Osteoblast (primary cell): ENCODE data around the gene TGFBR2. TPM values are rescaled to one million over a fixed set of nuclear protein-coding genes. Genes with fewer than 3 reads are reported as not detected.

Experiments used
- DNase-seq: peaks from one replicate; pipeline ENCODE4 v3.0.0; 2011; ENCODE audit warnings: low spot score, mixed read lengths; ENCODE audit not compliant: insufficient read length; ENCODE audit errors: missing footprints
- H2AFZ ChIP-seq: 2 replicates; pipeline ENCODE4 v1.6.0; 2011; ENCODE audit warnings: mild to moderate bottlenecking, low read length
- H3K27ac ChIP-seq: 2 replicates; pipeline ENCODE4 v1.5.1; 2011; ENCODE audit warnings: mild to moderate bottlenecking, low read depth, low read length, moderate library complexity
- H3K27me3 ChIP-seq: 2 replicates; pipeline ENCODE4 v1.6.0; 2012; ENCODE audit warnings: mild to moderate bottlenecking, control low read depth, inconsistent platforms, low read length, moderate library complexity; ENCODE audit not compliant: insufficient read depth
- H3K36me3 ChIP-seq: 2 replicates; pipeline ENCODE4 v1.5.1; 2011; ENCODE audit warnings: mild to moderate bottlenecking, low read length, control low read depth, moderate library complexity; ENCODE audit not compliant: insufficient read depth
- H3K4me1 ChIP-seq: 2 replicates; pipeline ENCODE4 v1.5.1; 2011; ENCODE audit warnings: mild to moderate bottlenecking, low read length, control low read depth, moderate library complexity; ENCODE audit not compliant: insufficient read depth
- H3K4me2 ChIP-seq: 2 replicates; pipeline ENCODE4 v1.6.0; 2011; ENCODE audit warnings: mild to moderate bottlenecking, low read length; ENCODE audit not compliant: insufficient read depth
- H3K4me3 ChIP-seq: fragments of 200-600 bp; sonication (generic); 3 replicates; pipeline ENCODE4 v1.5.1; 2012; ENCODE audit warnings: mild to moderate bottlenecking, low read length, inconsistent platforms; ENCODE audit not compliant: insufficient read depth
- H3K79me2 ChIP-seq: 2 replicates; pipeline ENCODE4 v1.6.0; 2012; ENCODE audit warnings: mild to moderate bottlenecking, low read length, control low read depth, inconsistent platforms; ENCODE audit not compliant: insufficient read depth
- H3K9me3 ChIP-seq: 2 replicates; pipeline ENCODE4 v1.5.1; 2011; ENCODE audit warnings: low read depth, low read length, control low read depth
- H4K20me1 ChIP-seq: 2 replicates; pipeline ENCODE4 v1.6.0; 2012; ENCODE audit warnings: mild to moderate bottlenecking, low read length, control low read depth; ENCODE audit not compliant: insufficient read depth
- CTCF ChIP-seq: IDR thresholded peaks from 2 replicates; pipeline ENCODE4 v1.5.1; 2011; ENCODE audit warnings: mild to moderate bottlenecking, low read depth, low read length, moderate library complexity; ENCODE audit errors: extremely low read depth
- total RNA-seq: library from RNA; depleted of rRNA; stranded (reverse); fragments of >200 nt; gene quantifications from 2 replicates; pipeline ENCODE4 v1.2.3, GENCODE V29; 2012

TGFBR2 gene
- total RNA-seq, 1 donor: 118 TPM

GRCh38 chr3:30692498-30693130 lies 86.2 kb downstream of the TGFBR2 start:
- Histone ChIP-seq H3K27me3 (no peaks in the 10 kb centered on the region), H3K4me3 (no peak overlapping the region), H3K79me2 (no peaks in the 10 kb centered on the region), H2AFZ (no peak overlapping the region), H3K27ac (no peak overlapping the region), H4K20me1 (no peaks in the 10 kb centered on the region), H3K4me1 (peaks cover 29% of the 10 kb centered on the region), H3K4me2 (no peak overlapping the region), H3K36me3 (peaks cover 74% of the 10 kb centered on the region), H3K9me3 (no peaks in the 10 kb centered on the region)
- no peak for DNase-seq
- no peak for TF ChIP-seq CTCF

DNA sequence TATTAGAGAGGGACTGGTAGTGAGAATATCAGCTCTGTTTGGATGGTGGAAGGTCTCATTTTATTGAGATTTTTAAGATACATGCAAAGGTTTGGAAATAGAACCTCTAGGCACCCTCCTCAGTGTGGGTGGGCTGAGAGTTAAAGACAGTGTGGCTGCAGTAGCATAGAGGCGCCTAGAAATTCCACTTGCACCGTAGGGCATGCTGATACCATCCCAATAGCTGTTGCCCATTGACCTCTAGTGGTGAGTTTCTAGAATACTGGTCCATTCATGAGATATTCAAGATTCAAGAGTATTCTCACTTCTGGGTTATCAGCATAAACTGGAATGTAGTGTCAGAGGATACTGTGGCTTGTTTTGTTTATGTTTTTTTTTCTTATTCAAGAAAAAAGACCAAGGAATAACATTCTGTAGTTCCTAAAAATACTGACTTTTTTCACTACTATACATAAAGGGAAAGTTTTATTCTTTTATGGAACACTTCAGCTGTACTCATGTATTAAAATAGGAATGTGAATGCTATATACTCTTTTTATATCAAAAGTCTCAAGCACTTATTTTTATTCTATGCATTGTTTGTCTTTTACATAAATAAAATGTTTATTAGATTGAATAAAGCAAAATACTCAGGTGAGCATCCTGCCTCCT lies 87.2 kb downstream of the TGFBR2 start:
- H3K4me1 ChIP-seq: peaks cover 19% of the 10 kb centered on the region
- TF ChIP-seq CTCF: peak; percentile 85
- H3K36me3 ChIP-seq: peaks cover 67% of the 10 kb centered on the region
- H3K4me3 ChIP-seq: no peak overlapping the region
- DNase-seq: peak; percentile 70
- H3K4me2 ChIP-seq: no peak overlapping the region
- no peak overlapping the region for H2AFZ ChIP-seq
- H4K20me1 ChIP-seq: no peaks in the 10 kb centered on the region
- no peak overlapping the region for H3K27ac ChIP-seq
- H3K27me3 ChIP-seq: no peaks in the 10 kb centered on the region
- H3K79me2 ChIP-seq: no peaks in the 10 kb centered on the region
- H3K9me3 ChIP-seq: no peaks in the 10 kb centered on the region

GRCh38 chr3:30694148-30694547 lies 87.7 kb downstream of the TGFBR2 start:
- Histone ChIP-seq H3K4me2 (no peak overlapping the region), H3K4me3 (no peak overlapping the region), H3K27ac (no peak overlapping the region), H3K9me3 (no peaks in the 10 kb centered on the region), H2AFZ (no peak overlapping the region), H3K27me3 (no peaks in the 10 kb centered on the region), H3K36me3 (peaks cover 63% of the 10 kb centered on the region), H4K20me1 (no peaks in the 10 kb centered on the region), H3K79me2 (no peaks in the 10 kb centered on the region), H3K4me1 (peaks cover 14% of the 10 kb centered on the region)
- TF ChIP-seq CTCF: no peak
- DNase-seq: no peak

DNA sequence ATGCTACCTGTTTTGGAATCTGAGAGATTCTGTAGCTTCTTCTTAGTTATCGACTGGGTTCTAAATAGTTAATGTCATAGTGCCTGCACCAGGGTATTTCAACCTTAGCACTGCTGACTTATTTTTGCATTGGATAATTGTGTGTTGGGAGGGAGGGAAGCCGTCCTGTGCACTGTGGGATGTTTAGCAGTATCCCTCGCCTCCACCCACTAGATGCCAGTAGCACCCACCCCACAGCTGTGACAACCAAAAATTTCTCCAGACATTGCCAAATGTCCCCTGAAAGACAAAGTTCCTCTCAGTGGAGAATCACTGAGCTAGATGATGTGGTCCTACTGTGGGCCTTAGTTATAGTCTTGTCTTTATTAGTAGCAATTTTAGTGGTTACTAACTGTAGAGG lies 88.3 kb downstream of the TGFBR2 start:
- Histone ChIP-seq H3K4me3 (no peak overlapping the region), H3K36me3 (peaks cover 61% of the 10 kb centered on the region), H3K27me3 (no peaks in the 10 kb centered on the region), H3K9me3 (no peaks in the 10 kb centered on the region), H3K4me2 (no peak overlapping the region), H3K27ac (no peak overlapping the region), H2AFZ (no peak overlapping the region), H3K79me2 (no peaks in the 10 kb centered on the region), H4K20me1 (no peaks in the 10 kb centered on the region), H3K4me1 (peaks cover 9% of the 10 kb centered on the region)
- no peak for TF ChIP-seq CTCF
- no peak for DNase-seq
